IPS DF 4.7 (cell line): ENCODE measurements around the gene EFCAB6.

Experiments used
- DNase-seq: peaks from one replicate; pipeline ENCODE4 v3.0.0-alpha.2; 2013; ENCODE audit warnings: low spot score; ENCODE audit errors: extremely low read depth

Gene EFCAB6

GRCh38 chr22:43831561-43832392 lies 19.7 kb upstream of the EFCAB6 start:
- DNase-seq, result no peak

GRCh38 chr22:43830931-43831560 lies 18.9 kb upstream of the EFCAB6 start:
- DNase-seq, result no peak

GRCh38 chr22:43829904-43830851 lies 18.1 kb upstream of the EFCAB6 start:
- no peak for DNase-seq

- no peak for DNase-seq
Measured at GRCh38 chr22:43828998-43829782, 17.1 kb upstream of the EFCAB6 start.

GRCh38 chr22:43828725-43828997 lies 16.6 kb upstream of the EFCAB6 start:
- no peak for DNase-seq

- no peak for DNase-seq
Measured at GRCh38 chr22:43827926-43828724, 16.0 kb upstream of the EFCAB6 start.

GRCh38 chr22:43827003-43827735 lies 15.1 kb upstream of the EFCAB6 start:
- DNase-seq, result no peak

GRCh38 chr22:43826142-43827002 lies 14.3 kb upstream of the EFCAB6 start:
- no peak for DNase-seq

- DNase-seq, result no peak
Measured at GRCh38 chr22:43825651-43826050, 13.5 kb upstream of the EFCAB6 start.

- DNase-seq, result no peak
Measured at GRCh38 chr22:43824724-43825420, 12.8 kb upstream of the EFCAB6 start.

GRCh38 chr22:43823911-43824665 lies 12.0 kb upstream of the EFCAB6 start:
- no peak for DNase-seq

- DNase-seq, result no peak
Measured at GRCh38 chr22:43823353-43823908, 11.3 kb upstream of the EFCAB6 start.

GRCh38 chr22:43821606-43822425 lies 9.7 kb upstream of the EFCAB6 start:
- no peak for DNase-seq

- DNase-seq, result no peak
Measured at GRCh38 chr22:43820651-43821305, 8.7 kb upstream of the EFCAB6 start.

GRCh38 chr22:43819931-43820640 lies 8.0 kb upstream of the EFCAB6 start:
- no peak for DNase-seq
